Measurements from ENCODE around the gene SEC62. TPM values are rescaled to one million over a fixed set of nuclear protein-coding genes. Genes with fewer than 3 reads are reported as not detected.

Gene SEC62
- polyA plus RNA-seq, 1 donor from 2014 or later: 41.9 TPM

DNA sequence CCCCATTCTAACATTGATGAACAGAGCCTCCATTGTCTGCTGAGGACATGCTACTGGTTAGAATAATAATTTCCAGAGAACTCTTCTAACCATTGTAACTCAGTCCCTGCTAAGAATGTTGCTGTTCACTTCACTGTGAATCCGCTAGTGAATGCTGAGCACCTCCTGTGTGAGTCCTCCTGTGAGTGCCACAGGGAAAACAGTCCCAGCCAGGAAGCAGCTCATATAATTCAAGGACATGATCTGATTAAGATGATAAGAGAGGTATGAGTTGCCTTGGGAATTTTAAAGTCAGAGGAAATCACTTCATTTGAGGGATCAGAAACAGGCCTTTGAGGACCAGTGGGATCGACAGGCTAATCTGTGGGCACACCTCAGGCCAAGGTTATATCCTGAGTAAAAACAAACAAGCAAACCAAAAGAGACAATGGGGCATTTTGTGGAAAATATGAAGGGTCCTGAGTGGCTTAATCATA, 37.3 kb downstream of the SEC62 start:
- Histone ChIP-seq H3K36me3 (ENCODE audit: insufficient read depth, low read length) (no peaks in the 10 kb centered on the region), H3F3A (ENCODE audit: insufficient read depth, low read length, poor library complexity, severe bottlenecking) (no peaks in the 10 kb centered on the region), H3K27ac (ENCODE audit: low read length) (no peak overlapping the region), H3K9ac (ENCODE audit: low read length) (no peak overlapping the region), H3K9me3 (ENCODE audit: low read length) (no peaks in the 10 kb centered on the region), H3K9me2 (ENCODE audit: insufficient read depth, low read length) (no peaks in the 10 kb centered on the region), H3K4me2 (ENCODE audit: low read length) (no peak overlapping the region), H3K79me2 (replicated peaks; ENCODE audit: insufficient read depth, low read length) (no peaks in the 10 kb centered on the region), H3K27me3 (ENCODE audit: insufficient read depth, low read depth, low read length) (no peaks in the 10 kb centered on the region), H3K4me3 (ENCODE audit: low read length) (no peak overlapping the region), H2AFZ (ENCODE audit: low read depth, low read length) (no peak overlapping the region), H4K20me1 (ENCODE audit: insufficient read depth) (no peaks in the 10 kb centered on the region)
- TF ChIP-seq EP300 (conservative IDR thresholded peaks at IDR 0.05; ENCODE audit: poor library complexity, severe bottlenecking): no peak
- no peak for TF ChIP-seq EZH2 (IDR thresholded peaks at IDR 0.05; ENCODE audit: borderline replicate concordance, insufficient read depth, low read length, poor library complexity, severe bottlenecking)
- TF ChIP-seq TAF1 (IDR thresholded peaks at IDR 0.05; ENCODE audit: low read depth): no peak
- no peak for TF ChIP-seq RAD21 (conservative IDR thresholded peaks at IDR 0.05)
- no peak for TF ChIP-seq MXI1 (conservative IDR thresholded peaks at IDR 0.05; ENCODE audit: poor library complexity, severe bottlenecking)

DNA sequence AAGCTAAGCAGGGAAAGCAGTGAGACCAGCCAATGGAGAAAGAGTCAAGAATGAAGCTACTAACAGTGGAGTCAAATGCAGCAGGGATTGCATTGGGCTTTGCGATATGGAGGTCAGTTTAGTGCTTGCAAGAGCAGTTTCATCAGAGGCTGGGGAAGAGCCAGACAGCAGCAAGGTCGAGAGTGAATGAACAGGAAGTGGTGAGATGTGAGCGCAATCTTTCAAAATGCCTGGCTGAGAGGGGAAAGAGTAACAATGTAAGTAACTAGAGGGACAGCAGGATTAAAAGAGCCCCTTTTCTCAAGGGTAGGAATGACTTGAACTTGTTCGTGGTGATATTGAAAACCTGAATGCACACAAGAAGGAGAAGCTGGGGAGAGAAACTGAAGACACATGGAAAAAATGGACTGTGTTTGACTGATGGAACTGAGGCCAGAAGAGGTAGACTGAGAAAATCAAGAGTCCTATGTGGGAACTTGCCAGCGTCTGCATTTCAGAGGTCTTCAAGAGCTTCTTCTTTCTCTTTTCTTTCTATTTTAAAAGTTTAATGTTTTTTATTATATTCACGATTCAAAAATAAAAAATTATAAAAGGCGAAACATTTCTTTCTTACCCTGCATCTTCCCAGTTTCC, 40.5 kb downstream of the SEC62 start:
- Histone ChIP-seq H3K36me3 (ENCODE audit: insufficient read depth, low read length) (no peaks in the 10 kb centered on the region), H3K9me2 (ENCODE audit: insufficient read depth, low read length) (no peaks in the 10 kb centered on the region), H3K9ac (ENCODE audit: low read length) (no peak overlapping the region), H4K20me1 (ENCODE audit: insufficient read depth) (no peaks in the 10 kb centered on the region), H3K4me3 (ENCODE audit: low read length) (no peak overlapping the region), H3K79me2 (replicated peaks; ENCODE audit: insufficient read depth, low read length) (no peaks in the 10 kb centered on the region), H3K27ac (ENCODE audit: low read length) (no peak overlapping the region), H3K27me3 (ENCODE audit: insufficient read depth, low read depth, low read length) (no peaks in the 10 kb centered on the region), H2AFZ (ENCODE audit: low read depth, low read length) (no peak overlapping the region), H3K4me2 (ENCODE audit: low read length) (no peak overlapping the region), H3K9me3 (ENCODE audit: low read length) (no peaks in the 10 kb centered on the region), H3F3A (ENCODE audit: insufficient read depth, low read length, poor library complexity, severe bottlenecking) (no peaks in the 10 kb centered on the region)
- TF ChIP-seq TAF1 (IDR thresholded peaks at IDR 0.05; ENCODE audit: low read depth) (no peak), RAD21 (conservative IDR thresholded peaks at IDR 0.05) (no peak), MXI1 (conservative IDR thresholded peaks at IDR 0.05; ENCODE audit: poor library complexity, severe bottlenecking) (no peak), EZH2 (IDR thresholded peaks at IDR 0.05; ENCODE audit: borderline replicate concordance, insufficient read depth, low read length, poor library complexity, severe bottlenecking) (no peak), EP300 (conservative IDR thresholded peaks at IDR 0.05; ENCODE audit: poor library complexity, severe bottlenecking) (no peak), SMC3 (conservative IDR thresholded peaks at IDR 0.05; ENCODE audit: poor library complexity) (no peak), POLR2AphosphoS5 (IDR thresholded peaks at IDR 0.05) (no peak)
- TF ChIP-seq, protein P1, sequence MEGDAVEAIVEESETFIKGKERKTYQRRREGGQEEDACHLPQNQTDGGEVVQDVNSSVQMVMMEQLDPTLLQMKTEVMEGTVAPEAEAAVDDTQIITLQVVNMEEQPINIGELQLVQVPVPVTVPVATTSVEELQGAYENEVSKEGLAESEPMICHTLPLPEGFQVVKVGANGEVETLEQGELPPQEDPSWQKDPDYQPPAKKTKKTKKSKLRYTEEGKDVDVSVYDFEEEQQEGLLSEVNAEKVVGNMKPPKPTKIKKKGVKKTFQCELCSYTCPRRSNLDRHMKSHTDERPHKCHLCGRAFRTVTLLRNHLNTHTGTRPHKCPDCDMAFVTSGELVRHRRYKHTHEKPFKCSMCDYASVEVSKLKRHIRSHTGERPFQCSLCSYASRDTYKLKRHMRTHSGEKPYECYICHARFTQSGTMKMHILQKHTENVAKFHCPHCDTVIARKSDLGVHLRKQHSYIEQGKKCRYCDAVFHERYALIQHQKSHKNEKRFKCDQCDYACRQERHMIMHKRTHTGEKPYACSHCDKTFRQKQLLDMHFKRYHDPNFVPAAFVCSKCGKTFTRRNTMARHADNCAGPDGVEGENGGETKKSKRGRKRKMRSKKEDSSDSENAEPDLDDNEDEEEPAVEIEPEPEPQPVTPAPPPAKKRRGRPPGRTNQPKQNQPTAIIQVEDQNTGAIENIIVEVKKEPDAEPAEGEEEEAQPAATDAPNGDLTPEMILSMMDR (IDR thresholded peaks at IDR 0.05; ENCODE audit: poor library complexity, severe bottlenecking): no peak
- TF ChIP-seq, protein P2, sequence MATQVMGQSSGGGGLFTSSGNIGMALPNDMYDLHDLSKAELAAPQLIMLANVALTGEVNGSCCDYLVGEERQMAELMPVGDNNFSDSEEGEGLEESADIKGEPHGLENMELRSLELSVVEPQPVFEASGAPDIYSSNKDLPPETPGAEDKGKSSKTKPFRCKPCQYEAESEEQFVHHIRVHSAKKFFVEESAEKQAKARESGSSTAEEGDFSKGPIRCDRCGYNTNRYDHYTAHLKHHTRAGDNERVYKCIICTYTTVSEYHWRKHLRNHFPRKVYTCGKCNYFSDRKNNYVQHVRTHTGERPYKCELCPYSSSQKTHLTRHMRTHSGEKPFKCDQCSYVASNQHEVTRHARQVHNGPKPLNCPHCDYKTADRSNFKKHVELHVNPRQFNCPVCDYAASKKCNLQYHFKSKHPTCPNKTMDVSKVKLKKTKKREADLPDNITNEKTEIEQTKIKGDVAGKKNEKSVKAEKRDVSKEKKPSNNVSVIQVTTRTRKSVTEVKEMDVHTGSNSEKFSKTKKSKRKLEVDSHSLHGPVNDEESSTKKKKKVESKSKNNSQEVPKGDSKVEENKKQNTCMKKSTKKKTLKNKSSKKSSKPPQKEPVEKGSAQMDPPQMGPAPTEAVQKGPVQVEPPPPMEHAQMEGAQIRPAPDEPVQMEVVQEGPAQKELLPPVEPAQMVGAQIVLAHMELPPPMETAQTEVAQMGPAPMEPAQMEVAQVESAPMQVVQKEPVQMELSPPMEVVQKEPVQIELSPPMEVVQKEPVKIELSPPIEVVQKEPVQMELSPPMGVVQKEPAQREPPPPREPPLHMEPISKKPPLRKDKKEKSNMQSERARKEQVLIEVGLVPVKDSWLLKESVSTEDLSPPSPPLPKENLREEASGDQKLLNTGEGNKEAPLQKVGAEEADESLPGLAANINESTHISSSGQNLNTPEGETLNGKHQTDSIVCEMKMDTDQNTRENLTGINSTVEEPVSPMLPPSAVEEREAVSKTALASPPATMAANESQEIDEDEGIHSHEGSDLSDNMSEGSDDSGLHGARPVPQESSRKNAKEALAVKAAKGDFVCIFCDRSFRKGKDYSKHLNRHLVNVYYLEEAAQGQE (IDR thresholded peaks at IDR 0.05; ENCODE audit: borderline replicate concordance): no peak

Measured in neural cell (in vitro differentiated cells).